Stimulated activated naive CD4-positive, alpha-beta T cell (primary cell): ENCODE measurements around the gene TMCO5A.

Experiments
- DNase-seq, 6 experiments: peaks; one replicate each; lab custom pipeline; 2025; lab: John Stamatoyannopoulos, UW

Gene TMCO5A

DNA sequence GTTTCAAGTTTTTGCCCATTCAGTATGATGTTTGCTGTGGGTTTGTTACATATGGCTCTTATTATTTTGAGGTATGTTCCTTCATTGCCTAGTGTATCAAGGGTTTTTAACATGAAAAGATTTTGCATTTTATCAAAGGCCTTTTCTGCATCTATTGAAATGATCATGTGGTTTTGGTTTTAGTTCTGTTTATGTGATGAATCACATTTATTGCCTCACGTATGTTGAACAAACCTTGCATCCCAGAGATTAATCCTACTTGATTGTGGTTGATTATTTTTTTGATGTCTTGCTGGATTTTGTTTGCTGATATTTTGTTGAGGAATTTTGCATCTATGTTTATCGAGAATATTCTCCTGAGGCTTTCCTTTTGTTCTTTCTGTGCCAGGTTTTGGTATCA is 39.4 kb downstream of the TMCO5A start:
- no peak for DNase-seq

- no peak for DNase-seq
Observed at GRCh38 chr15:37978231-37978630, 43.8 kb downstream of the TMCO5A start.

DNA sequence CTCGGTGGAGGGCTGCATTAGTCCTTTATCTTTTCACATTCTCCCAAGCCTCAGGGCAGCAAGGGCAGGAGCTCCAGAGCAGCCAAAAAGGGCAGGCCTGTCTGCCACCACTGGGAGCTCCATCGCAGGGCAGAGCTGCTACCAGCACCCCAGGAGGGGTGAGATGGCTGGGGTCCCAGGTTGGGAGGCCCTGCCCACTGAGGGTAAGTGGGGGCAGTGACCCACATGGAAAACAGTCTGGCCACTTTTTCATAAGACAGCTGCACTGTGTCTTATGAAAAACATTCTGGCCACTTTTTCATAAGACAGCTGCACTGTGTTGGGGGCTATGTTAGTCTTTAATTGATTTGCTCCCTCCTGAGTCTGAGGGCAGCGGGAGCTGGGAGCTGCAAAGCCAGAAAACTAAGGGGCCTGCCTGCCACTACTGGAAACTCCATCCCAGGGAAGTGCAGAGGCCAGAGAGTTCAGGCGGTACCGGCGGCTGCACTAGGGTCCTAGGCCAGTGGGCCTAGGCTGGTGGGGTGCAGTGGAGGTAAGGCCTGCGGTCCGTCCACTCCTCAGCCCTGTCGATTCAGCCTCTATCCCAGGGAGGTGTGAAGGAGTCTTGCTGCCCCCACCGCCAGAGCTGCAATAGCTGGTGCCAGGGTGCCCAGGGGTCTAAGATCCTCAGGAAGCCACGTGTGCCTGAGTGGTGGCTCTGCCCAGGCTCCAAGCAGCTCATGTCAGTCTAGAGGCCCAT is 45.4 kb downstream of the TMCO5A start:
- DNase-seq, result no peak

DNA sequence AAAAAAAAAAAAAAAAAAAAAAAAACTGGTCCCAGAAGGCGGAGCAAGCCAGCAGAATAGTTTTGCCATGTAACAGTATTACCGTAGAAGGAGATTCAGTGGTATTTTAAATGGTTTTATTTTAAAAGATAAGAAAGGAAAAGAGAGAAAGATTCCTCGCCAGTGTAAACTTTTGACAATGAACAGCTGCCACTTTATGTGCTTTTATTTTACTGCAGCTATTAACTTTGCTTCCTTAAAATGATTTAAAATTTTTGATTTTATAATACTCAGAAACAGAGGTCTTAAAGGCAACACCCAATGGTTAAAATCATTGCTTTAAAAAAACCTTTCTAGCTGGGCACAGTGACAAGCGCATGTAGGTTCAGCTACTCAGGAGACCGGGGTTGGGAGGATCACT is 46.8 kb downstream of the TMCO5A start:
- DNase-seq, result no peak

- DNase-seq, result no peak
Observed at GRCh38 chr15:37981775-37982174, 47.3 kb downstream of the TMCO5A start.

DNA sequence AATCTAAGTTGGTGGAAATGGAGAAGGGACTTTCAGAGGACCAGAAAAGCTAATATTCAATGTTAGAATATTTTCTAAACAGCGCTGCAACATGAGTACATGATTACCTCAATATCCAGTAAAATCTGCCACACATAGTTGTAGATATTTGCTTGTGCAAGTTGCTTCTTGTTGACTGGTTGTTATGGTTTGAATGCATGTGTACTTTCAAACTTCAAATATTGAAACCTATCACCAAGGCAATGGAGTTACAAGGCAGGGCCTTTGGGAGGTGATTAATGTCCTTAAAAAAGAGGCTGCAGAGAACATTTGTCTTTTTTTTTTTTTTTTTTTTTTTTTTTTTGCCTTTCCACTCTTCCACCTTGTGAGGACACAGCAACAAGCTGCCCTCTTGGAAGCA is 49.9 kb downstream of the TMCO5A start:
- no peak for DNase-seq

DNA sequence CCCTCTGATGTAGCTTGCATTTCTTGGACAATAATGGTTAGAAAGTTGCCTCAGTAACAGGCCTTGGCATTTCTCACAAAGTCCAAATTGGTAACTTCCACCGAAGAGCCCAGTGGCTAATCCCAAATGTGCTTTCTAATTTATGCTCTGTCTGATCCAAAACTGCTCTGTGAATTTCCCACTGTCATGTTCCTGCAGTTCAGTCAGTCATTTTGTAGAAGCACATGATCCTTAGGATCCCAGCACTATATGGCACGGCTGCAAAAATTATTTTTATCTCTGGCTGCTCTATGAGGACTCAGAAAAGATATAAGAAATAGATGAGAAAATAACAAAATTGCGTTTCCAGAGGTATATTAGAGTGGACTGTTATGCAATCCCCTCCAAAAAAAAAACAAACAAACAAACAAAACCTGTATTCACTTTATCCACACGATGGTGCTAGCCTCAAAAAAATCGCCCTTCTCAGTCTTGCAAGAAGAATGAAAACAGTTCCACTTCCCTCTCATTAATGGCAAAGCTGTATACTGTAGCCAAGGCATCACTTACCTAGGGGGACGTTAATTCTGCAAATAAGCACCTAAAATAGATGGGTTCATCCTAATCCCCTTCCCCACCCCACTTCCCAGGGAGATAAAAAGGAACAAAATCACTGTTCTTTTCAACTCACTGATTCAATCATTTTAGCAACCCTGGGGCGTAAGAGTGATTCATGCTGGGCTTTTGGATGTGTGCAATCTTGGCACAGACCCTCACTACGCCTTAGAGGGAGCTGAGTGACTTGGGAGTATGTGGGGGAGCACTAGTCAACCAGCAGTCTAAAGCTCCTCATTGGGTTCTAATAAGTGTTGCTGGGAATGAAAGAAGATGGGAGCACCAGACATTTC is 61.3 kb downstream of the TMCO5A start:
- DNase-seq, result no peak
